ENCODE measurements around the gene PRCP.

Gene PRCP

DNA sequence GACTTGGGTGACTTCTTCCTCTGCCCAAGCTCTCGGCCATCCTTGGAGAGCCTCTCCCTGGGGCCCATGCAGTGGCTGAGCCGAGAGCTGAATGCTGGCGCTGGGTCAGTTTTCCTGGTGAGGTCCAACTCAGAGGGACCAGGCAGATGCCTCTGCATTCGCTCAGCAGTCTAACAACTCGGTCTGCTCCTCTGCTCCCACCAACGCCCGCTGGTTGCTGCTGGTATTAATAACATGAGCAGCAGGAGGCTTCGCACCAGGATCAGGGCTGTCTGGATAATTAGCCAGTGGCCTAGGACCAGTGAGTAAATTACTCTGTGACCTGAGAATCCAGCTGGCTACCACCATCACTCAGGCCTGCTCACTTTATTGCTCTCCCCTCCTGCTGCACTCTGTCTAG lies 88.9 kb downstream of the PRCP start:
- TF ChIP-seq TAF1 (IDR thresholded peaks at IDR 0.05; ENCODE audit: borderline replicate concordance, low read depth, low read length) (no peak), POLR2A (IDR thresholded peaks at IDR 0.05; ENCODE audit: low read depth, low read length) (no peak), POLR2AphosphoS5 (IDR thresholded peaks at IDR 0.05; ENCODE audit: low read depth, low read length) (no peak)
- FAIRE-seq (no peak), DNase-seq (ENCODE audit: insufficient read length) (no peak)

DNA sequence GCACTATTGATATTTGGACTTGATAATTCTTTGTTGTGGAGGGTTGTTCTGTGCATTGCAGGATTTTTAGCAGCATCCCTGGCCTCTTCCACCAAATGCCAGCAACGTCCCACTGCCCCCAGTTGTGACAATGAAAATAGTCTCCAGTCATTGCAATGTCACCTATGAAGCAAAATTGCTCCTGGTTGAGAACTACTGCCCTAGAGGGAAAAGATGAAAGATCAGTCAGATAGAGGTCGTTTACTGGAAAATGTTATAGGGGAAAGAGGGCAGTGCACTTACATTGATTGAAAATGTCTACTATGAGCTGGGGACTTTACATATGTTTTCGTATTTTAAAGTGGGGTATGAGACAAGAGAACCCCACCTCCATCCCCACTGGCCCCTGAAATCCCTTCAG lies 89.5 kb downstream of the PRCP start:
- DNase-seq (ENCODE audit: insufficient read length), result no peak
- no peak for FAIRE-seq
- no peak for TF ChIP-seq POLR2A (IDR thresholded peaks at IDR 0.05; ENCODE audit: low read depth, low read length)
- no peak for TF ChIP-seq POLR2AphosphoS5 (IDR thresholded peaks at IDR 0.05; ENCODE audit: low read depth, low read length)
- no peak for TF ChIP-seq TAF1 (IDR thresholded peaks at IDR 0.05; ENCODE audit: borderline replicate concordance, low read depth, low read length)

DNA sequence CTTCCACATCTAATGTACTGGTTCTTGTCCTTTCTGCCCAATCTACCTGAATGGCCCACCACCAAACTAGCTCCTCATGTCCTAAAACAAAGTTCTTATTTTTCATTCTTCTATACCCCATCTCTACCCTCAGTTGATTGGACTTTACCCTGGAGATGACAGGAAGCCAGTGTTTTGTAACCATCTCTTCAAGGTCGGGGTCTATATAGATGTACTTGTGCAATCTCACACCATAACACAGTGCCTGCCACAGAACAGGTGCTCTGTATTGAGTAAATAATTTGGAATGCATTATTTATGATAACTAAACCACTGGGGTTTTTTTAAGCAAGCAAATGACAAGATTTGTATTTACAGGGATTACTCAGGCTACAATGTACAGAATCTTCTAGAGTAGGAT lies 89.9 kb downstream of the PRCP start:
- DNase-seq (ENCODE audit: insufficient read length) (no peak), FAIRE-seq (no peak)
- TF ChIP-seq POLR2A (IDR thresholded peaks at IDR 0.05; ENCODE audit: low read depth, low read length) (no peak), TAF1 (IDR thresholded peaks at IDR 0.05; ENCODE audit: borderline replicate concordance, low read depth, low read length) (no peak), POLR2AphosphoS5 (IDR thresholded peaks at IDR 0.05; ENCODE audit: low read depth, low read length) (no peak)

- no peak for DNase-seq (ENCODE audit: insufficient read length)
- FAIRE-seq, result no peak
- TF ChIP-seq POLR2A (IDR thresholded peaks at IDR 0.05; ENCODE audit: low read depth, low read length), result no peak
- no peak for TF ChIP-seq TAF1 (IDR thresholded peaks at IDR 0.05; ENCODE audit: borderline replicate concordance, low read depth, low read length)
- TF ChIP-seq POLR2AphosphoS5 (IDR thresholded peaks at IDR 0.05; ENCODE audit: low read depth, low read length), result no peak
These were observed 92.6 kb downstream of the PRCP start for GRCh38 chr11:82807646-82808045.

DNA sequence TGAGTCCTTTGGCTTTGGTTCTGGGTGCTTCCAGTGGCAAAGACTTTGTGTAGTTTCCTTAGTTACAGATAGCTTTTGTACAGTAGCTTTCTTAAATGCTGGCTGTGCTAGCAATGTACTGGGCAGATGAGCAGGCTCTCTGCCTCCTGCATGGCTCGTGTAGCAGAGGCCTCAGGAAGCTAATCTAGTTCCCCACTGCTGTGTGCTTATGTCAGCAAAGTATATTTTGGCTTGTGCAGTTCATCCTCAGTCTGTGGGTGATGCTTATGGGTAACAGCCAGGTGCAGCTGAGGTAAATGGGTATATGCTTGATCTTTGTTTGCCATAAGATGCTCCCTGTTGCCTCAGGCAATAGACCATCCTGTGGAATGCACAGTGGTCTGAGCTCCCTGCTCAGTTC lies 97.5 kb downstream of the PRCP start:
- TF ChIP-seq POLR2AphosphoS5 (IDR thresholded peaks at IDR 0.05; ENCODE audit: low read depth, low read length), result no peak
- no peak for TF ChIP-seq TAF1 (IDR thresholded peaks at IDR 0.05; ENCODE audit: borderline replicate concordance, low read depth, low read length)
- no peak for TF ChIP-seq POLR2A (IDR thresholded peaks at IDR 0.05; ENCODE audit: low read depth, low read length)
- FAIRE-seq, result no peak
- no peak for DNase-seq (ENCODE audit: insufficient read length)

DNA sequence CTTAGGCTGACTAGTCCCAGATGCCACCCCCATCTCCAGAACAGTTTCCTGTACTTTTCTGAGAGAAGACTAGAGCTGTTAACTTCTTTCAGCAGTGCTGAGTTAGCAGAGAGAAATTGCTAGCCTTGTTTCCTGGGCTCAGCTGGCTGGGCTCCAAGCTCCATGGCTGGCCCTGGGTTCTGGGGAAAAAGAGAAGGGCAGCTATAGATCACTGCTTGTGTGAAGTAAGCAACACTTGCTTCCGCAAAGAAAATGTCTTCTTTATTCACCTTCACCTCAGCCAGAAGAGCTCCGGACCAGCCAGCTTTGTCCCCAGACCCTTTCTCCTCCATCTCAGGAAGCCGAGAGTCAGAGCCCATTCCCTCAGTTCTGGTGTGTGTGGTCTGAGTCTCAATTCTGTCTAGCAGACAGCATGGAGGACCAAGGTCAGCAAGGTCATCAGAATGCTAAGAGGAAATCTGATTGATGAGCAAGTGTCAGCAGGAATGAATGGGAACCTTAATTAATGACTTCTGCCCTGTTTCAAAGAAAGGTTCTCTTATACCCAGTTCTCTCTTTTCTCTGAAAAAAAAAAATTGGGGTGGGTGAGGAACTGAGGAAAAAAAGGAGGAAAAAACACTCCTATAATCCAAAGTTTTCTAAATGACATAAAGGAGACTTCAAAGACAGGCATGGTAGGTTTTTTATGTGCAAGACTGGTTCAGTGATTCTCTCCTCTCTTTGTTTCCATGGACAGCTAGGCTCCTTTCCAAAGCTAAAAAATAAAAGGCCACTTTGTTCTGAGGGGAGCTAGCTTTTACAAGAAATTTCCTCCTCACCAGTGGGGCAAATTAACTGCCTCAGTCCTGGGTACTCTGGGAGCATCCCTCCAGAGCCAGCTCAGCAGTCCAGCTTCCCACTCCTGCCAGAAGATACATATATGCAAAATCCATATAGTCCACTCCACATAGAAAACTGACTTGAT lies 103.0 kb downstream of the PRCP start:
- DNase-seq (ENCODE audit: insufficient read length) (no peak), FAIRE-seq (no peak)
- TF ChIP-seq POLR2A (IDR thresholded peaks at IDR 0.05; ENCODE audit: low read depth, low read length) (no peak), POLR2AphosphoS5 (IDR thresholded peaks at IDR 0.05; ENCODE audit: low read depth, low read length) (no peak), TAF1 (IDR thresholded peaks at IDR 0.05; ENCODE audit: borderline replicate concordance, low read depth, low read length) (no peak)

GRCh38 chr11:82794490-82794889 lies 105.7 kb downstream of the PRCP start:
- no peak for DNase-seq (ENCODE audit: insufficient read length)
- TF ChIP-seq POLR2AphosphoS5 (IDR thresholded peaks at IDR 0.05; ENCODE audit: low read depth, low read length) (no peak), TAF1 (IDR thresholded peaks at IDR 0.05; ENCODE audit: borderline replicate concordance, low read depth, low read length) (no peak), POLR2A (IDR thresholded peaks at IDR 0.05; ENCODE audit: low read depth, low read length) (no peak)

GRCh38 chr11:82792822-82793569 lies 107.2 kb downstream of the PRCP start:
- FAIRE-seq, result no peak
- TF ChIP-seq POLR2A (IDR thresholded peaks at IDR 0.05; ENCODE audit: low read depth, low read length) (no peak), TAF1 (IDR thresholded peaks at IDR 0.05; ENCODE audit: borderline replicate concordance, low read depth, low read length) (no peak), POLR2AphosphoS5 (IDR thresholded peaks at IDR 0.05; ENCODE audit: low read depth, low read length) (no peak)
- DNase-seq (ENCODE audit: insufficient read length), result no peak

More at GRCh38 chr11:82794490-82794889, 105.7 kb downstream of the PRCP start:
- no peak for FAIRE-seq

DNA sequence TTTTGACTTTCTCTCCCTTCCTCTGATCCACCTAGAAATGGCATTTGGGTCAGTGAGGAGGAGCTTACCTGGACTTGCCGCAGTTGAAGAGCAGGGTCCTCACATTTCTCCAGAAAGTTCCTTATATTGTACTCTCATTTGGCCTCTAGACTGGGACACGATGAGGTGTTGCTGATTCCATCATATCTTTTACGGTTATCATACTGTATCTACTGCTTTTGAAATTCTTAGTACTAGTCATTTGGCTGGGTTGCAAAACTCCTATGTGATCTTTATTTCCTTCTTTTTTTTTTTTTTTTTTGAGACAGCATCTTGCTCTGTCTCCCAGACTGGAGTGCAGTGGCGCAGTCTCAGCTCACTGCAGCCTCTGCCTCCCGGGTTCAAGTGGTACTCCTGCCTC lies 107.9 kb downstream of the PRCP start:
- FAIRE-seq (no peak), DNase-seq (ENCODE audit: insufficient read length) (no peak)
- TF ChIP-seq TAF1 (IDR thresholded peaks at IDR 0.05; ENCODE audit: borderline replicate concordance, low read depth, low read length), result no peak
- TF ChIP-seq POLR2AphosphoS5 (IDR thresholded peaks at IDR 0.05; ENCODE audit: low read depth, low read length), result no peak
- TF ChIP-seq POLR2A (IDR thresholded peaks at IDR 0.05; ENCODE audit: low read depth, low read length), result no peak

DNA sequence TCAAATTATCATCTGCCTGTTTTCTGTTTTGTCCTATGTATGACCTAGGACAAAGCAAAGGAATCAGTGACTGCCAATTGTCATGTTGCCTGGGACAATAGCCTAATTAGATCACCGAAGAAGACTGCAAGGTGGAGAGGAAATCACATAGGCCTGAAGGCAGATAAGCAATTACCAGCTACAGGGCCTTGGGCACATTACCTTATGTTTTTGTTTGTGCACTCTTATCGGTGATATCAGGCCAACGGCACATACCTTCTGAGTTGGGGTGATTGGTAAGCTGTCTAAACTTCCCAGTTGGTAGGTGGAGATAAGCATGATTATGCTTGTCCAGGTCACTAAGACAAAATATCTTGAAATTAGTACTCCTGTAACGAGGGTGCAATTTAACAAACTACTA lies 108.5 kb downstream of the PRCP start:
- no peak for TF ChIP-seq POLR2AphosphoS5 (IDR thresholded peaks at IDR 0.05; ENCODE audit: low read depth, low read length)
- TF ChIP-seq TAF1 (IDR thresholded peaks at IDR 0.05; ENCODE audit: borderline replicate concordance, low read depth, low read length), result no peak
- no peak for TF ChIP-seq POLR2A (IDR thresholded peaks at IDR 0.05; ENCODE audit: low read depth, low read length)
- FAIRE-seq, result no peak
- no peak for DNase-seq (ENCODE audit: insufficient read length)

DNA sequence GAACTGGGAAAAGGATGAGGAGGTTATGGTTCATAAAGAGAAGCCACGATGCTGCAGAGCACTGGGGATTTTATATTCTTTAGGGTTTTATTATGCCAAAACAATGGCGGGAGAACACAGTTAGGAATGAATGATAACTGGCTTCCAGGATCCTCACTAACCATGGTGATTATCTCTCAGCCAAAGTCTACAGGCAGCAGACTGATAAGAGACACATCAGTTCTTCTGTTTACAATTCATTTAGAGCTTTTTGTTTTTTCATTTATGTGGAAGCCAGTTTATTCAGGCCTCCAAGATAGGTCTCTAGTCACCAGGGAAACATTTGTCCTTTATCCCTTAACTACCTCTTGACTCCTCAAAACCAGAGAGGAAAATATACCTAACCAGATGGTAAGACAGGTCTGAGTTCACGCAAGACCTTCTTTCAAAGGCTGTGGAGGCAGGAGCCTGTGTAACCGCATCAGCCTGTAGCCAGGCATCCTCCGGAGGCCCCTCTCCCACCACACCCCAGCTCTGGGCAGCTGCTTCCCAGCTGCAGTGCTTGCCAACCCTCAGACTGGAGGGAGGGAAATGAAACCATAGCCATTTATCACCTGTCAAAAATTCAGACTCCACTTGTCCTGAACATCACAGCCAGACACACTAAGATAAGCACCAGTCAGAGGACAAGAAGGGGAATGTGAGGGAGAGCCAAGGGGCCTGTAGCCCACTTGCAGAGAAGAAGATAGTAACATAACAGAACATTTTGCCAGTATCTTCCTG lies 109.3 kb downstream of the PRCP start:
- FAIRE-seq, result no peak
- no peak for DNase-seq (ENCODE audit: insufficient read length)
- no peak for TF ChIP-seq POLR2AphosphoS5 (IDR thresholded peaks at IDR 0.05; ENCODE audit: low read depth, low read length)
